ENCODE results near the gene UBFD1. TPM values are rescaled to one million over a fixed set of nuclear protein-coding genes. Genes with fewer than 3 reads are reported as not detected.

Gene UBFD1, protein sequence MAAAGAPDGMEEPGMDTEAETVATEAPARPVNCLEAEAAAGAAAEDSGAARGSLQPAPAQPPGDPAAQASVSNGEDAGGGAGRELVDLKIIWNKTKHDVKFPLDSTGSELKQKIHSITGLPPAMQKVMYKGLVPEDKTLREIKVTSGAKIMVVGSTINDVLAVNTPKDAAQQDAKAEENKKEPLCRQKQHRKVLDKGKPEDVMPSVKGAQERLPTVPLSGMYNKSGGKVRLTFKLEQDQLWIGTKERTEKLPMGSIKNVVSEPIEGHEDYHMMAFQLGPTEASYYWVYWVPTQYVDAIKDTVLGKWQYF
- total RNA-seq: 153 and 186 TPM in 2 replicates

GRCh38 chr16:23556881-23557778, at the start of gene UBFD1, which contains the start of gene EARS2:
UBFD1 (plus strand) TSS chr16:23557727; CDS start chr16:23557743, 16 bp downstream.
EARS2 (minus strand) TSS chr16:23557350; CDS start chr16:23557343, 7 bp downstream.

GRCh38 chr16:23510164-23510914, 47.2 kb upstream of the UBFD1 start, which contains the start of gene GGA2:
GGA2 (minus strand) TSS chr16:23510494; CDS start chr16:23510411, 83 bp downstream.

DNA sequence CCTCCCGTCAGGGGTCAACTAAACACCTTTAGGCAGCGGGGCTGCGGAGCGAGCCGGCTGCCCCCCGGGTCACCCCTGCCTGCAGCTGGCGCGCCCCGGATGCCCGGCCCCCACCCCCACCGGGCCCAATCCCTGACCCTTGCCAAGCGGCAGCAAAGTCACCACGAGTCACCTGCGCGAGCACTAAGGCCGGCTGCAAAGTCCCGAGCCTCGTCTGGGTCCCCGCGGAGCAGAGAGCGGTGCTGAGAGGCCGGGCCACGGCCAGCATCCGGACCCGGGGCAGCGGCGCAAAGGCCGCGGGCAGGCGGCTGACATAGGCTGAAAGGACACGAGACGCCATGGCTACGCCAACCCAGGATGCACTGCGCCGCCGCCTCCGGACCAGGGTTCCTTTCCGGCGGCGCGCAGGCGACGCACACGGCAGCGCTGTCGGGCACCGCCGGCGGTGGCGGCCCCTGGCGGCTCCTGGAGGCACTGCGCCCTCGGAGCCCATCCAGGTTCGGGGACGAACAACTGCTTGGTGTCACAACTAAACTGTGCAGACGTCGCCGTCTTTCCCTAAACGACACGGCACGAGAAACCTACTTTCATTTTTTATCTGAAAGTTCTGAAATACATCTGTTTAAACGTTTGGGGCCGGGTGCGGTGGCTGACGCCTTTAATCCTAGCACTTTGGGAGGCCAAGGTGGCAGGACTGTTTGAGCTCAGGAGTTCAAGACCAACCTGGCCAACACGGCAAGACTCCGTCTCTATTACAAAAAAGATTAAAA, 38.6 kb downstream of the UBFD1 start, which contains the start of gene NDUFAB1:
Gene NDUFAB1, minus strand, starts transcription at position 366 of the 770 bp plus-strand sequence. Its CDS starts 26 bp downstream, at position 340.

Other genes with a start within 250 kb of the UBFD1 start
- 14.7 and 14.8 TPM in 2 replicates for gene COG7, start 104.5 kb upstream of the UBFD1 start, total RNA-seq
- 25.4 and 26.6 TPM in 2 replicates for gene GGA2, start 47.2 kb upstream of the UBFD1 start, total RNA-seq
- 45.2 and 50.7 TPM in 2 replicates for gene EARS2, start 377 bp upstream of the UBFD1 start, total RNA-seq
- 49.9 and 91.8 TPM in 2 replicates for gene NDUFAB1, start 38.6 kb downstream of the UBFD1 start, total RNA-seq
- gene PALB2, start 83.6 kb downstream of the UBFD1 start, total RNA-seq: 7.3 and 12.3 TPM in 2 replicates
- 79.5 and 98.5 TPM in 2 replicates for gene DCTN5, start 83.7 kb downstream of the UBFD1 start, total RNA-seq
- gene PLK1, start 121.2 kb downstream of the UBFD1 start, total RNA-seq: 3.9 and 45.8 TPM in 2 replicates
- gene ERN2, start 155.5 kb downstream of the UBFD1 start, total RNA-seq: under 0.01 and 0.38 TPM in 2 replicates
- gene CHP2, start 197.3 kb downstream of the UBFD1 start, total RNA-seq: not detected in 2 replicates